ENCODE data around the gene ABCA3.

DNA sequence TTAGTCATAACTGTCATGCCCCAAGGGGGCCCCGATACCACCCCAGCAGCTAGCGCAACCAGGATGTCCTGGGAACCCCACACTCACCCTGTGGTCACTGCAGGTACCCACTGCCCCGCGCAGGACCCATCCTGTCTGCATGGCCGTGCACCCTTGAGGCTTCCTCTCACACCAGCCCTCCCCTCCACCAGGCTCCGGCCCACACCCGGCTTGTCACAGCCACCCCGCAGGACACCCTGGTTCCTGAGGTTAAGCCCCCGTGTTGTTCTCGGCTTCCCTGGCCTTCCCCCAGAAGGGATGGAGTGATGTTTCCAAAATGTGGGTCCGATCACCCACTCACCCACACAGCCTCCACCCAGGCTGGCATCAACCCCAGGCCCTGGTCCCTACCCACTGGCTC lies 96.7 kb downstream of the ABCA3 start:
- TF ChIP-seq, protein P1, sequence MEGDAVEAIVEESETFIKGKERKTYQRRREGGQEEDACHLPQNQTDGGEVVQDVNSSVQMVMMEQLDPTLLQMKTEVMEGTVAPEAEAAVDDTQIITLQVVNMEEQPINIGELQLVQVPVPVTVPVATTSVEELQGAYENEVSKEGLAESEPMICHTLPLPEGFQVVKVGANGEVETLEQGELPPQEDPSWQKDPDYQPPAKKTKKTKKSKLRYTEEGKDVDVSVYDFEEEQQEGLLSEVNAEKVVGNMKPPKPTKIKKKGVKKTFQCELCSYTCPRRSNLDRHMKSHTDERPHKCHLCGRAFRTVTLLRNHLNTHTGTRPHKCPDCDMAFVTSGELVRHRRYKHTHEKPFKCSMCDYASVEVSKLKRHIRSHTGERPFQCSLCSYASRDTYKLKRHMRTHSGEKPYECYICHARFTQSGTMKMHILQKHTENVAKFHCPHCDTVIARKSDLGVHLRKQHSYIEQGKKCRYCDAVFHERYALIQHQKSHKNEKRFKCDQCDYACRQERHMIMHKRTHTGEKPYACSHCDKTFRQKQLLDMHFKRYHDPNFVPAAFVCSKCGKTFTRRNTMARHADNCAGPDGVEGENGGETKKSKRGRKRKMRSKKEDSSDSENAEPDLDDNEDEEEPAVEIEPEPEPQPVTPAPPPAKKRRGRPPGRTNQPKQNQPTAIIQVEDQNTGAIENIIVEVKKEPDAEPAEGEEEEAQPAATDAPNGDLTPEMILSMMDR (conservative IDR thresholded peaks at IDR 0.05) = no peak
- TF ChIP-seq EZH2 (IDR thresholded peaks at IDR 0.05; ENCODE audit: low read depth) = no peak
